Thyroid gland (tissue), 4 donors: ENCODE data around the gene PLXNB2. TPM values are rescaled to one million over a fixed set of nuclear protein-coding genes. Genes with fewer than 3 reads are reported as not detected.

Experiments
- DNase-seq, 2 donors: peaks; one replicate each; pipeline ENCODE4 v3.0.0-alpha.2; 2019
- H3K27ac ChIP-seq, 3 donors: fragments of 200-600 bp; sonication (generic); 1 replicate in 2 of 3; 2 replicates in 1 of 3; pipeline ENCODE4 v1.5.1; 2016 to 2019; ENCODE audit warnings: mild to moderate bottlenecking in 1 of 3, moderate library complexity in 1 of 3
- H3K27me3 ChIP-seq: fragments of 200-600 bp; sonication (generic); one replicate; pipeline ENCODE4 v1.5.1; 2019
- H3K36me3 ChIP-seq, 2 donors: fragments of 200-600 bp; sonication (generic); one replicate each; pipeline ENCODE4 v1.5.1; 2016 to 2019
- H3K4me1 ChIP-seq, 2 donors: fragments of 200-600 bp; sonication (generic); one replicate each; pipeline ENCODE4 v1.5.1; 2017 to 2019
- H3K4me3 ChIP-seq, 3 donors: fragments of 200-600 bp; sonication (generic); replicated peaks in 1 of 3; 1 replicate in 2 of 3; 2 replicates in 1 of 3; pipeline ENCODE4 v1.5.1; 2016; ENCODE audit warnings: mild to moderate bottlenecking in 1 of 3
- H3K9me3 ChIP-seq: fragments of 200-600 bp; sonication (generic); one replicate; pipeline ENCODE4 v1.5.1; 2017
- POLR2A ChIP-seq, 2 donors: fragments of 450-650 bp; IDR thresholded peaks; one replicate each; pipeline ENCODE4 v1.6.1; 2017; ENCODE audit warnings: antibody characterized with exemption in 2 of 2, mild to moderate bottlenecking in 2 of 2, moderate library complexity in 1 of 2
- WGBS, 2 donors: methylation state at CpG; one replicate each; pipeline ENCODE4 v1.1.5; 2017; 5-methylcytosine and 5-hydroxymethylcytosine counted together
- intact Hi-C: fragments of 100-400 bp; cut with DNase I; formaldehyde crosslinking; loops from one replicate; pipeline ENCODE4 v1.15.1; 2023
- total RNA-seq, 4 donors: library from RNA; depleted of rRNA; stranded (reverse); fragments of >200 nt; gene quantifications; one replicate each; pipeline ENCODE4 v1.2.3, GENCODE V29; 2016
- TF ChIP-seq, protein P1 (sequence below), 6 experiments: fragments of 200-600 bp in 3 of 6; fragments of 450-650 bp in 3 of 6; sonication (generic) in 3 of 6; IDR thresholded peaks; one replicate each; pipeline ENCODE4 v1.5.1; 2016 to 2019; ENCODE audit warnings: antibody characterized with exemption in 6 of 6, mild to moderate bottlenecking in 2 of 6, inconsistent platforms in 1 of 6, moderate library complexity in 1 of 6

PLXNB2 gene
- total RNA-seq, 4 donors from 2014 or later = 143 to 266 (median 215) TPM

DNA sequence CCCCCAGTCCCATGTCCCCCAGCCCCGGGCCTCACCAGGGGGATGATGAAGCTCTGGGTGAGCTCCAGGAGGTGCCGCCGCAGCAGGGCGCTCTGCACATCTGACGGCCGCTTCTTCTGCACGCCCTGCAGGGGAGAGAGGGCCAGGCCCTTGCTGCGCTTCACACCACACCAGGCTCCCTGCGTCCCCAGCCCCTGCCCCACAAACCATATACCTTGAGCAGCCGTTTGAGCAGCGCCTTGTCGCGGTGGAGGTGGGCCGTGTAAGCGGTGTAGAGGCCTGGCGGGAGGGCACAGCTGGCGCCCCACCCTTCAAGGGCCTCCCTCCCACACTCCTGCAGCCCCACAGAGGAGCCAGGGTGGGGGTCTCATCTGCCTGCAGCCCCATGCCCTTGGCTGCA lies 6.2 kb upstream of the PLXNB2 start:
- Histone ChIP-seq H3K4me1 (peaks cover 23 to 36% of the 10 kb centered on the region in 2 donors), H3K36me3 (no peaks in the 10 kb centered on the region), H3K27me3 (no peaks in the 10 kb centered on the region), H3K4me3 (no peak overlapping the region), H3K27ac (no peak overlapping the region), H3K9me3 (no peaks in the 10 kb centered on the region)
- intact Hi-C loops = loop anchor here (5.0 kb wide), 1 partner anchor 36 kb away; no protein-coding TSS in a partner anchor
- 91 to 94% methylated on average over 15 of the region's 17 CpGs for WGBS, 2 donors
- no peak for DNase-seq
- no peak for TF ChIP-seq POLR2A (IDR thresholded peaks at IDR 0.05)
- TF ChIP-seq, protein P1, sequence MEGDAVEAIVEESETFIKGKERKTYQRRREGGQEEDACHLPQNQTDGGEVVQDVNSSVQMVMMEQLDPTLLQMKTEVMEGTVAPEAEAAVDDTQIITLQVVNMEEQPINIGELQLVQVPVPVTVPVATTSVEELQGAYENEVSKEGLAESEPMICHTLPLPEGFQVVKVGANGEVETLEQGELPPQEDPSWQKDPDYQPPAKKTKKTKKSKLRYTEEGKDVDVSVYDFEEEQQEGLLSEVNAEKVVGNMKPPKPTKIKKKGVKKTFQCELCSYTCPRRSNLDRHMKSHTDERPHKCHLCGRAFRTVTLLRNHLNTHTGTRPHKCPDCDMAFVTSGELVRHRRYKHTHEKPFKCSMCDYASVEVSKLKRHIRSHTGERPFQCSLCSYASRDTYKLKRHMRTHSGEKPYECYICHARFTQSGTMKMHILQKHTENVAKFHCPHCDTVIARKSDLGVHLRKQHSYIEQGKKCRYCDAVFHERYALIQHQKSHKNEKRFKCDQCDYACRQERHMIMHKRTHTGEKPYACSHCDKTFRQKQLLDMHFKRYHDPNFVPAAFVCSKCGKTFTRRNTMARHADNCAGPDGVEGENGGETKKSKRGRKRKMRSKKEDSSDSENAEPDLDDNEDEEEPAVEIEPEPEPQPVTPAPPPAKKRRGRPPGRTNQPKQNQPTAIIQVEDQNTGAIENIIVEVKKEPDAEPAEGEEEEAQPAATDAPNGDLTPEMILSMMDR (IDR thresholded peaks at IDR 0.05) = no peak

DNA sequence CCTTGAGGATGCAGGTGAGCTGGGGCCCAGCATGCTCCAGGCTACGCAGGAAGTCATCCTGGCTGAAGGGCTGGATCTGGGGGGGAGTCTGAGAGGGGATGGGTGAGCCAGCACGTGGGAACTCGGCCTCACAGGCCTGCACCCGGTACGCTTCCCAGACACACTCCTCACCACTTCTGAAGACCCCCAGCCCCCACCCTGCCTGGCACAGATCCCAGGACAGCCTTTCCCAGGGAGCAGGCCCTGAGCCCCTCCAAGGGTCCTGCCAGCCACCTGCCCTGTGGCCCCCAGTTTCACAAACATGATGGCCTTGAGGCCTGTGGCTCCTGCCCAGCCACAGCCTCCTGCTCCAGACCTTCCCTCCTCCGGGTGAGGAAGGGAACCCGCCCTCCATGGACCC lies 5.6 kb upstream of the PLXNB2 start:
- Histone ChIP-seq H3K27me3 (no peaks in the 10 kb centered on the region), H3K4me3 (no peak overlapping the region), H3K9me3 (no peaks in the 10 kb centered on the region), H3K27ac (no peak overlapping the region), H3K36me3 (no peaks in the 10 kb centered on the region), H3K4me1 (peaks cover 24 to 42% of the 10 kb centered on the region in 2 donors)
- no peak for DNase-seq
- 85 to 88% methylated on average over 2 to 7 of the region's 7 CpGs for WGBS, 2 donors
- TF ChIP-seq POLR2A (IDR thresholded peaks at IDR 0.05) = no peak
- TF ChIP-seq, protein P1 (IDR thresholded peaks at IDR 0.05) = no peak
- intact Hi-C loops = loop anchor here (5.0 kb wide), 1 partner anchor 36 kb away; no protein-coding TSS in a partner anchor

DNA sequence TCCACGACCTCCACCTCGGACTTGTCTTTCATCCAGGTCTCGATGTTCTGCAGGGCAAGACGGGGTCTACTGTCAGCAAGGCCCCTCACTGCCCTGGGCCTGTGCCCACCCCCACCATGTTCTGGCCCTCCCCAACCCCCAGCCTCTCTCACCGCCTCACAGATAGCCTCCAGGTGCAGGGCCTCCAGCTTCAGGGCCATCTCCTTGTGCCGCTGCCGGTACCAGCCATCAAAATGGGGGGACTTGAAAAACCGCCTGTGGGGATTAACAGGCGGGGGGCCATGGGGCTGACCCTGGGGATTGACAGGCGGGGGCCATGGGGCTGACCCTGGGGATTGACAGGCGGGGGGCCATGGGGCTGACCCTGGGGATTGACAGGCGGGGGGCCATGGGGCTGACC lies 4.9 kb upstream of the PLXNB2 start:
- H3K4me1 ChIP-seq = peaks cover 28 to 45% of the 10 kb centered on the region in 2 donors
- H3K9me3 ChIP-seq = no peaks in the 10 kb centered on the region
- TF ChIP-seq, protein P1 (IDR thresholded peaks at IDR 0.05) = no peak
- no peak for TF ChIP-seq POLR2A (IDR thresholded peaks at IDR 0.05)
- intact Hi-C loops = loop anchor here (5.0 kb wide), 1 partner anchor 35 kb away; no protein-coding TSS in a partner anchor
- H3K4me3 ChIP-seq = no peak overlapping the region
- no peaks in the 10 kb centered on the region for H3K36me3 ChIP-seq
- H3K27me3 ChIP-seq = no peaks in the 10 kb centered on the region
- 93 to 97% methylated on average over 5 of the region's 12 CpGs for WGBS, 2 donors
- DNase-seq = no peak
- H3K27ac ChIP-seq = no peak overlapping the region

DNA sequence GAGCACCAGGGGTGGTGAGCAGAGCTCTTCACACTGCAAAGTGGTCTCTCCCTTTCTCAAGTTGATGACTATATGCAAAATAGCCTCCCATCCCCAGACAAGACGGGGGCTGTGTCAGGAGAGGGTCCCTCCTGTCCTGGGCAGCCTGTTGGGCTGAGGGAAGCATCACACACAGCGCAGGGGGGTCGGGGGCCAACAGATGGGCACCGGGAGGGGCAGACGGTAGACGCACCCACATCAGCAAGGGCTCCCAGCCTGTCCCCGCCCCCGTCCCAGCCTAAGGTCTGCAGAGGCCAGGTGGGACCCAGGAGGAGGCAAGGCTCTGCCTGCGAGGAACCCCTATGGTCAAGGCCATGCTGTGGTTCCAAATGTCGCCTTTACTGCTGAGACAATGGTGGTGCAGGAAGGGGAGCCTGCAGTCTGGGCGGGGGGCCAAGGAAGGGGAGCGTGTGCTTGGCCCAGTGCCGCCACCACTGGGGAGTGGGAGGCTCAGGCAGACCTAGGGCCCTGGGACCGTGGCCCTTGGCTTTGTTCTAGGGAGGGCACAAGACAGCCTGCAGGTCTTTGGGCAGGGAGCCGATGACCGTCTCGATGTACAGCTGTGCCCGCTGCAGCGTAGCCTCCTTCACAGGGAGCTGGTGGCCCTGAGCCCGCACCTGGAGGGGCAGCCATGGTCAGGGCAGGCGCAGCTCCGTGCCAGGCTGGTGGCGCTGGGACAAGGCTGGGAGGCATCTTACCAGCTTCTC lies 4.3 kb upstream of the PLXNB2 start:
- DNase-seq = no peak
- Histone ChIP-seq H3K36me3 (no peaks in the 10 kb centered on the region), H3K27me3 (no peaks in the 10 kb centered on the region), H3K4me3 (no peak overlapping the region), H3K9me3 (no peaks in the 10 kb centered on the region), H3K27ac (no peak overlapping the region), H3K4me1 (peaks cover 28 to 45% of the 10 kb centered on the region in 2 donors)
- TF ChIP-seq POLR2A (IDR thresholded peaks at IDR 0.05) = no peak
- intact Hi-C loops = loop anchor here (5.0 kb wide), 1 partner anchor 34 kb away; no protein-coding TSS in a partner anchor
- WGBS, 2 donors = 89 to 96% methylated on average over 12 to 17 of the region's 23 CpGs

DNA sequence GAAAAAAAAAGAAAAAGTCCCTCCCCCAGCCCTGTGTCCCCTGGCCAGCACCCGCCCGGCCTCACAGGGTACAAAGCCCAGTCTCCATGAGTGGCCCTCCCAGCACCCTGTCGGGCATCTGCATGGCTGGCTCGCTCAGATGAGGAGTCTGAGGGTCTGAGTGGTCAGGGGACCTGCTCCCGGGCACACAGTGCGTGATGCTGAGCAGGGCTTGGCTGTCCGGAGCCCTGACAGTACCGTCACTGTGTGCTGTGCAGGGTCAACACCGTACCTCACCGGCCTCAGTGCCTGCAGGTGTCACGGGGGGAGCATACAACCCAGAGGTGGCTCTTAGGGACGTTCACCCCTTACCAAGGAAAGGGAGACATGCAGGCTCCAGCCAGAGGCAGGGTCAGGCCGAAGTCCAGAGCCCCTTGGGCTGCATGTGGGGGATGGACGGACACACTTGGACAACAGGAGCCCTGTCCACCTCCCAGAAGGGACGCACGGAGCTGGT lies 3.6 kb upstream of the PLXNB2 start:
- TF ChIP-seq, protein P1 (IDR thresholded peaks at IDR 0.05) = no peak
- TF ChIP-seq POLR2A (IDR thresholded peaks at IDR 0.05) = no peak
- 91 to 96% methylated on average over 6 to 16 of the region's 16 CpGs for WGBS, 2 donors
- Histone ChIP-seq H3K4me1 (peaks cover 28 to 45% of the 10 kb centered on the region in 2 donors), H3K27ac (peak overlapping the region; percentile 12 to 89 (median 72)), H3K27me3 (no peaks in the 10 kb centered on the region), H3K36me3 (no peaks in the 10 kb centered on the region), H3K4me3 (no peak overlapping the region), H3K9me3 (no peaks in the 10 kb centered on the region)
- intact Hi-C loops = loop anchor here (5.0 kb wide), 1 partner anchor 34 kb away; no protein-coding TSS in a partner anchor
- no peak for DNase-seq
